Mononuclear cell (primary cell): ENCODE measurements around the gene TENM3. TPM values are rescaled to one million over a fixed set of nuclear protein-coding genes. Genes with fewer than 3 reads are reported as not detected.
"Not testable (repeated sequence)": the region's sequence is repeated elsewhere in the genome, so short reads cannot be mapped to it uniquely, and the experiment has no call there.

Experiments used
- H3K27me3 ChIP-seq: 2 replicates; pipeline ENCODE4 v1.6.0; 2011; ENCODE audit warnings: low read length, control low read depth; ENCODE audit not compliant: insufficient read depth
- H3K4me1 ChIP-seq: 2 replicates; pipeline ENCODE4 v1.5.1; 2011; ENCODE audit warnings: mild to moderate bottlenecking, low read length, control low read depth; ENCODE audit not compliant: insufficient read depth
- H3K4me3 ChIP-seq: 2 replicates; pipeline ENCODE4 v1.5.1; 2011; ENCODE audit warnings: mild to moderate bottlenecking, low read length, moderate library complexity
- H3K9me3 ChIP-seq: 2 replicates; pipeline ENCODE4 v1.5.1; 2011; ENCODE audit warnings: low read depth, mild to moderate bottlenecking, control low read depth, low read length
- total RNA-seq: library from RNA; depleted of rRNA; stranded (reverse); fragments of >200 nt; gene quantifications from one replicate; pipeline ENCODE4 v1.2.3, GENCODE V29; 2012

Gene TENM3
- total RNA-seq, 1 donor, result not detected

DNA sequence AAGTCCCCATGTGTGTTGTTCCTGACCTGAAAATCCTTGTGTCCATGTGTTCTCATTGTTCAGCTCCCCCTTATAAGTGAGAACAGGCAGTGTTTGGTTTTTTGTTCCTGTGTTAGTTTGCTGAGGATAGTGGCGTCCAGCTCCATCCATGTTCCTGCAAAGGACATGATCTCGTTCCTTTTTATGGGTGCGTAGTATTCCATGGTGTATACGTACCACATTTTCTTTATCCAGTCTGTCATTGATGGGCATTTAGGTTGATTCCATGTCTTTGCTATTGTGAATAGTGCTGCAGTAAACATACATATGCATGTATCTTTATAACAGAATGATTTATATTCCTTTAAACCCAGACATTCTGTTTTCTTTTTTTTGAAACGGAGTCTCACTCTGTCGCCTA, 6.2 kb upstream of the TENM3 start:
- not testable (repeated sequence) for H3K27me3 ChIP-seq, H3K9me3 ChIP-seq, H3K4me3 ChIP-seq, H3K4me1 ChIP-seq

DNA sequence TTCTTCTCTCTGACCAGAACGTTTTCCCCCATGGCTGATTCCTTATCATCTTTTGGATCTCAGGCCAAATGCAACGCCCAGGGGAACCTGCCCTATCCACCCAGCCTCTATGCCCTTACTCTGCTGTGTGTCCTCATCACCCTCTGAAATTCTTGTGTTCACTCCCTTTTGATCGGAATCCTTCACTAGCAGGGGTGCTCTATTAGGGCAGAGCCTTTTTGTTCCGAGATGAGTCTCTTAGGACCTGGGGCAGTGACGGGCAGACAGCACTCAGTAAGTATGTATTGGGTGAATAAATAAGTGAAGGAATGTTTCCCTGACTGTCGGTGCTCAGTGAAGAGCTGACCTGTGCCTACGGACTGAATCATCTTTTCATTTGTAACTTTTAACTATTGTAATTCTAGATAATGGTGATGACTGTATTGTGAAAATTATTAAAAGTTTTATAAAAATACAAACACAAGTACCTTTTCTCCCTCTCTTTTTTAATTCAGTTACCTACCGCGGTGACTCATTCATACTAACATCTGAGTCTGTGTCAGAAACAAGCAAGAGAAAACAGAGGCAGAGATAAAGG, 4.8 kb upstream of the TENM3 start:
- Histone ChIP-seq H3K9me3 (no peaks in the 10 kb centered on the region), H3K27me3 (no peaks in the 10 kb centered on the region), H3K4me3 (no peak overlapping the region), H3K4me1 (no peaks in the 10 kb centered on the region)

DNA sequence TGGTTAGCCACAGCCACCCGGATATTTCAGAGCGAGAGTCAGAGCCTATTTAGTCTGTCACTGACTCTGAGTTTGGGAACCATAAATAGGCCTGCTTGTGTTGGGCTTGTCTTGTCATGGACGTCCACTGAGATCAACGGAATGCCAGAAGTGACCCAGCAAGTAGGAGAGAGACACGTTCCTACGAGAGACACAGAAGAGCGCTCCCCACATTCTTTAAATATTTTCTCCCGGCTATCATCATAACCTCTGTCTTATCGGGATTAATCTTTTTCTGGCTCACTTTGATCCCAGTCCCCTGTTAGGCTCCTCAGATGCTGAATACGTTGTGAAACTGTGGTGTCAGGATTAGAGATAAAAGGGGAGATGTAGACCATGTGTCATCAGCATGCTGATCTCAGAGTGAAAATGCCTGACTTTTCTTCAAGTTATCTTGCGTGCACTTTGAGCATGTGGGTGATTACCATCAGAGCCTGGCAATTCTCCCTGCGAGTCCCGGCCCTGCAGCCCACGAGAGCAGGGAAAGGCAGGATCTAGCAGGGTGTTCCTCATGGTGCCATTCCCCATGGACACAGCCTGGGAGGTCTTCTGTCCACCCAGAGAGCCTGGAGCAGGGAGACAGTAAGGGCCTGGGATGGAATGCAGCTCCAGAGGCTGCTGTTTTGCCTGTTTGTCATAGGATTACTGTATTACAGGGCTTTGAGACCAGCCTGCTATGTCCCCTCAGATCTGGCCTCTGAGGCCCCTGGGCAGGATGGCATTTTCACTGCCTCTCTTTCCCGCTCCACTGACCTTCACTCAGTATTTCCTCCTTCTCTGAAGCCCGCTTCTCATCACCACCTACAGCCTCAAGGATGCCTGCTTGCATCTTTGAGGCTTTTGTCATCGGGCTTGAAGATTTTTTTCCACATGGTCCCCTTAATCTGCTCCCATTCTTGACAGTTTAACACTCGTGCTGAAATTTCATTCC, 2.8 kb upstream of the TENM3 start:
- H3K4me3 ChIP-seq, result no peak overlapping the region
- H3K4me1 ChIP-seq, result no peaks in the 10 kb centered on the region
- H3K27me3 ChIP-seq, result no peaks in the 10 kb centered on the region
- no peaks in the 10 kb centered on the region for H3K9me3 ChIP-seq

DNA sequence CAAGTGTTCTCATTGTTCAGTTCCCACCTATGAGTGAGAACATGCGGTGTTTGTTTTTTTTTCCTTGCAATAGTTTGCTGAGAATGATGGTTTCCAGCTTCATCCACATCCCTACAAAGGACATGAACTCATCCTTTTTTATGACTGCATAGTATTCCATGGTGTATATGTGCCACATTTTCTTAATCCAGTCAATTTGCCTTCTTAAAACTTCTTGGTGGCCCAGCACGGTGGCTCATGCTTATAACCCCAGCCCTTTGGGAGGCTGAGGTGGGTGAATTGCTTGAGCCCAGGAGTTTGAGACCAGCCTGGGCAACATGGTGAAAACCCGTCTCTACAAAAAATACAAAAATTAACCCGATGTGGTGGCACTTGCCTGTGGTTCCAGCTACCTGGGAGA, 942 bp upstream of the TENM3 start:
- H3K4me1 ChIP-seq, H3K9me3 ChIP-seq, H3K4me3 ChIP-seq, H3K27me3 ChIP-seq: not testable (repeated sequence)

DNA sequence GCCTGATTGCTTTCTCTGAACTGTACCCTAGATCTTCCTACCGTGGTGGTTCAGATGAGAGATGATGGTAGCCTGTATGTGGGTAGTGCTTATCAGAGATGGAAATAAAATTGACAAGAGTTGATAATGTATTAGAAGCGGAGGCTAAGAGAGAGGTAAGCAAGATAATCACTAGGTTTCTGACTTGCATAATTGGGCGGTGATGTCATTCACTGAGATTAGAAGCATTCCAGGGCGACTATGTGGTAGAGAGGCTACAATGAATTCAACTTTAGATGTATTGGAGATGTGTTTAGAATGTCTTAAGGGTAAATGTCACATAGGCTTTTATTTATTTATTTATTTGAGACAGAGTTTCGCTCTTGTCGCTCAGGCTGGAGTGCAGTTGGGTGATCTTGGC, 415 bp upstream of the TENM3 start:
- H3K27me3 ChIP-seq, result no peaks in the 10 kb centered on the region
- no peaks in the 10 kb centered on the region for H3K9me3 ChIP-seq
- no peak overlapping the region for H3K4me3 ChIP-seq
- no peaks in the 10 kb centered on the region for H3K4me1 ChIP-seq

DNA sequence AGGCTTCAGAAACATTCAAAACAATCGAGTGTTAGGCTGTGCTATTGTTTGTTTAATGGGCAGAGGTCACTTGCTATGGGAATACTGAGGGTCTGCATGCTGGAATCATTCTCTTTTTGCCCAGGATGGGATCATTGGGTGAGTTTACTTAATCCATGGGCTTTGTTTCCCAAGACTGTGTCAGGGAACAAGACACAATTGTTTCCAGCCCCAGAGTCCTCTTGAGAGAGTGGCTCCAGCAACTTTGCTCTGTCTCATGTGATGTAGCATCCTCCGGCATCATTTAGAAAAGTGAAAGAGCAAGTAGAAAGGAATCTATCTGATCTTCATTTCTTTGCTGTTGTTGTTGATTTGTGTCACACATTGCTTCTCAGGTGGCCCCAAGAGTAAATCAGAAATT, 1.8 kb downstream of the TENM3 start:
- Histone ChIP-seq H3K4me1 (no peaks in the 10 kb centered on the region), H3K4me3 (no peak overlapping the region), H3K9me3 (no peaks in the 10 kb centered on the region), H3K27me3 (no peaks in the 10 kb centered on the region)

DNA sequence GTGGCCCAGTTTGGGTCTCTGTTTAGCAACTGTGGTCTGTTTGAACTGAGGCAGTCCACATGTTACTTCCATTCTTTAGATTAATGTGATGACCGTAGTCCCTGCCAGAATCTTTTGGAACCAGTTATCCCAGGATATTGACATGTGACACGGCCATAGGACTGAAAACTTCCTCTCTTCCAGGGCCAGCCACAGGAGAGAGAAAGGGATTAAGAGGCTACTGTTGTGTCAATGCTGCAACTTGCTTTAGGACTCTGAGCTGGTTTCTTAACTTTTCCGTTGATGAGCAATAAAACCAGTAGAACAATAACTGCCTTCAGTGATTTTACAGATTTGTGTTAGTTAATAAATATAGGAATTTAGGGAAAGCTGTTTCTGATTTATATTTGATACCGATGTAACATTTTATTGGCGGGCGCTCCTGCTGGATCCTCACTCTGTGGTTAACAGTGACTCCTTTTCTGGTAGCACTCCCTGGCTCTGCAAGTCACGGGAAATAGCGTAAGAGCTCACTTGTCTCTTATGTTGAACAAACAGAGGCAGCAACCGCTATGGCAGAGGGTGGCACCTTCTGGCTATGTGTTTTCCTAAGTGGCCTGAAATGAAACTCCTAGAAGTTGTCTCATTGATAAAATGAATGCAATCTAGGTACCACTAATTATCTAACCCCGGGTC, 2.5 kb downstream of the TENM3 start:
- Histone ChIP-seq H3K4me1 (no peaks in the 10 kb centered on the region), H3K4me3 (no peak overlapping the region), H3K27me3 (no peaks in the 10 kb centered on the region), H3K9me3 (no peaks in the 10 kb centered on the region)

DNA sequence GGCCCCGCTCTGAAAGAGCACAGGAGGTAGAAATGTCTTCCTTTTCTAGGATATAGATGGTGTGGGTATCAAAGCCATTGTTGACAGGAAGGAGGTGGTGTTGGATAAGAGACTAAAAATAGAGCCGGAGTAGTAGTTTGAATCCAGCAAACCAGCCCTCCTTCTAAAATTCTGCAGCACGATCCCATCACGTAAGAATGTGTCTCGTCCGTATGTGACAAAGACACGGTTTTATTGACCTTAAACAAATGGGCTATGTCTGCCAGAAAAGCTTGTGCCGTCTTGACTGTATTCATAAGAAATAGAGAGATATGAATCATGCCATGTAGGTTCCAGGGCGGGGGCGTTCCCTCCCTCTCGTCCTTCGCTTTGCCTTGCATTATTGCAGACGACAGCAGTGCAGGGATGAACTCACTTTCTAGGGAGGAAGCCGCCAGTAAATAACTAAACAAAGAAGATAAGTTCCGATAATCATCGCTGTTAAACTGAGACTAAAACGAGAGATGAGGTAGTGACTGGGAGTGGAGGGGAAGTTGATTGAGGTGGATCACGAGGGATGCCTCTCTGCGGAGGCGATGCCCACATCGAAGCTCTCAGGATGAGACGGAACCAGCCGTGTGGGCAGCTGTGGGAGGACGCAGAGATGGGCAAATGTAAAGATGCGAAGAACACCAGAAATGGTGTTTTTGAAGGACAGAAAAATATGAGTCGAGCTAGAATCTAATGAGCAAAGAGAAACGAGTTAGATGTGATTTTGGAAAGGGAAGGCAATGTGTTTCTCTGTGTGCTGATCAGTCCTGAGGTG, 3.4 kb downstream of the TENM3 start:
- Histone ChIP-seq H3K4me3 (no peak overlapping the region), H3K4me1 (no peaks in the 10 kb centered on the region), H3K27me3 (no peaks in the 10 kb centered on the region), H3K9me3 (no peaks in the 10 kb centered on the region)

DNA sequence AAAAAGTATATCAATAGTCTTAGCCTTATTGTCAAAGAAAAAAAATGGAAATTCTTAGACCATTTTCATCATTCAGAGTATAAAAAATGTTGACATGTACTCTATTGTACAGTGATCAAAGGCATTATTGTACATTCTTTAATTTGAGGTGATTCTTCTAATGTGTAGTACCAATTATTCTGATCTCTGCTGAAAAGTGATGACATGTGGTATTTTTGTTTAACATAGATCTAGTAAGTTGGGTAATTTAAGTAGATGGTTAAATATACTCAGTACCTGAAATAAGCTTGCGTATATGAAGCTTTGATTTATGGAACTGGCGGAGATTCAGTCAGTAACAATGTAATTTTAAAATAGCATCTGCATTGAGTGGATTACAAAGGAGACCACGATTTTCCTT, 5.1 kb downstream of the TENM3 start:
- H3K4me3 ChIP-seq, result no peak overlapping the region
- no peaks in the 10 kb centered on the region for H3K9me3 ChIP-seq
- H3K4me1 ChIP-seq, result no peaks in the 10 kb centered on the region
- no peaks in the 10 kb centered on the region for H3K27me3 ChIP-seq

DNA sequence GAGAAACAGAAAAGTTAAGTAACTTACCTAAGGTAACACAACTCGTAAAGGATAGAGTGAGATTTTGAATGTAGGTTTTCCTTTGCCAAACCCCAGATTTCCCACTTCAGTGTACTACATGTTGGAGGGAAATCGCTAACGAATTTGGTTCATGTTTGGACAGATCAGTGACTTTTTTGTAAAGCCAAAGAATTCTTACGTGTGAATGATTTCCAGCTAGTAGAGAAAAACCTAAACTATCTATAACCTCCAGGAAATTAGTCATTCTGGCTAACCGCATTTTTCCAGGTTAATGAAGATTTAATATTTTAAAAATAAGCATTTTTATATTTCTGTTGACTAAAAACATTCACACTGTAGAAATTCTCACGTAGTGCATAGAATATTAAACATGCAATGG, 7.2 kb downstream of the TENM3 start:
- H3K4me3 ChIP-seq, result no peak overlapping the region
- H3K27me3 ChIP-seq, result no peaks in the 10 kb centered on the region
- no peaks in the 10 kb centered on the region for H3K4me1 ChIP-seq
- H3K9me3 ChIP-seq, result no peaks in the 10 kb centered on the region

DNA sequence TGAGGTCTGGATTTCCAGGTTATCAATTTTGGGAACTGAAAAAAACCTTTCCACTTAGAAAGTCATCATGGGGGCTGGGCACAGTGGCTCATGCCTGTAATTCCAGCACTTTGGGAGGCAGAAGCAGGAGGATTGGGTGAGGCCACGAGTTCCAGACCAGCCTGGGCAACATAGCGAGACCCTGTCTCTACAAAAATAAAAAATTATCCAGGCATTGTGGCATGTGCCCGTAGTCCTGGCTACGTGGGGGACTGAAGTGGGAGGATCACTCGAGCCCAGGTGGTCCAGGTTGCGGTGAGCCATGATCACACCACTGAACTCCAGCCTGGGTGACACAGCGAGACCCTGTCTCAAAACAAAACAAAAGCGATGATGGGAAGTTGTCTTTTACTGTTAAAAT, 7.9 kb downstream of the TENM3 start:
- H3K27me3 ChIP-seq, result no peaks in the 10 kb centered on the region
- H3K4me3 ChIP-seq, result no peak overlapping the region
- no peaks in the 10 kb centered on the region for H3K9me3 ChIP-seq
- no peaks in the 10 kb centered on the region for H3K4me1 ChIP-seq

DNA sequence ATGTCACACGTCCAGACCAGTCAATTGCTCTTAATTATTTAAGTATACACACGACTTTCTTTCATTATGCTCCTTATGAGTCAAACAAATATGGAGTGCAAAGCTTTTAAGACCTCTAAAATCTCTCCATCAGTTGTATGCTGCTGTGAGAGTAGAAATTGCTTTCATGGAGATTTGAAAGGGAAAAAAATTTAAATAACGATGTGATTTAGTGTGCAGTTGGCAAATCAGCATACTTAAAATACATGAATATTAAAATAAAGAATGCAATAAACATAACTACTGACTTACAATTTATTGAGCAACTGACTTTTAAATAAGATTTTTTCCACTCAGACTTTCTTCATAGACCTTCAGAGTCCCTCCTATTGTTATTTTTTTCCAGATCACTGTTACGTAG, 9.0 kb downstream of the TENM3 start:
- no peaks in the 10 kb centered on the region for H3K4me1 ChIP-seq
- H3K9me3 ChIP-seq, result no peaks in the 10 kb centered on the region
- H3K4me3 ChIP-seq, result no peak overlapping the region
- H3K27me3 ChIP-seq, result no peaks in the 10 kb centered on the region

DNA sequence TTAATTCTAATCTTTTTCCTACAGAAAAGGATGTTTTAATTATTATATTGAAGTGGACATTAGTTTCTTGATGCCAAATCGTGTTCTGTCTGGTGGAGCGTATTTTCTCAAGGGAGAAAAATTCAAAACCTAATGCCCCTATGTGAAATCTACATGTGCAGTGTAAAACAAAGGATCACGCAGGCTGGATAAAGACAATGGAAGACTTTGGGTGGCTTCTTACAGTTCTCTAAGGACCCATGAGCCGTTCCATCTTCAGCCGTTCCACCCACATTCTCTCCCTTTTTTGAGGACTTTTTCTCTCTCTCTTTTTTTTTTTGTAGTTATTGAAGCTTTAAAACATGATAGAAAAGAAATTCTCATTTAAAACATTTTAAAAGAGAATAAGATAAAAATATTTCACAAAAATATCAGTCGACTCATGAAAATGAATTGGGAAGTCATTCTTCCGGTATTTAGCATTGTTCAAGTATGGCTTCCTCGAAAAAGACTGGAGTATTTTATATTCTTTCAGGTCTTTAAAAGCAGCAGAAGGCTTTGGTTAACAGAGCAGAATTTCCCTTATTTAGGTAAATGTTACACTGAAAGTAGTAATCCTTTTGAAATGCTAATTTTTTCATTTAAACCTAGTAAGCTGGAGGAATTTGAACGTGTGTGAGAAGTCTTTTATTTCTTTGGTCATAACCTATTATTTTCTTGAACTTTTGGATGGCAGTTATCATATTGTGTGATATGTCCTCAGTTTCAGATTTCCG, 11.0 kb downstream of the TENM3 start:
- Histone ChIP-seq H3K4me3 (no peak overlapping the region), H3K9me3 (no peaks in the 10 kb centered on the region), H3K27me3 (no peaks in the 10 kb centered on the region), H3K4me1 (no peaks in the 10 kb centered on the region)

DNA sequence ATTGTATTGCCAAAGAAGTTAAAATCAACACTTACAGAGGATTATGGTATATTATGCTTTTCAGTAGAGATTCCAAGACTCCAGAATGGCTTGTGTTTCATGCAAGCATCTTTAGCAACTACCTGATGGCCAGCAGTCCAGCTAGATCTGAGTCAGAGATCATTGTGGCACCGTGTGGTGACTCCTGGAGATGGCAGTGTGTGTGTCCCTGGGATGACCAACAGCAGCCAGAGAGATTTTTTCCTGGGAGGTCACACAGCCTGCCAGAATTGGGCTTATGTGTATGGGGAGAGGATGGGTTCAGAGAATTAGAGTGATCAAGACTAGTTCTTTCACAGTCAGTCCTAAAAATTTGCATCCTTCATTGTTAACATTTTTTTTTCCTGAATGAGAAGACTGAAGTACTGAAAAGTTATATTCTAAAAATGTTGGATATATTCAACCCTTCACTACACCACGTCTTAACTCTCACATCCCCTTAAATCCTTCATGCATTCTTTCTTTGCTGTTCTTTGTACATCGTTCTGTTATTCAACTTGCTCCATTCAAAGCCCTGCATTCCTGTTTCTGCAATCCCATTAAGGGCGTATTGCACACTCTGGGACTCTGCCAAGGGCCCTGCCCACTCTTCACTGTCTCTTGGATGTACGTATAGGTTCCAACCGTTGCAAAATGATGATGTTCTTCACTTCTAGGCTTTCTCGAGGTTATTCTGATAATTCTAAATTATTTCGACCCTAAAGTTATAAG, 12.4 kb downstream of the TENM3 start:
- H3K9me3 ChIP-seq, result no peaks in the 10 kb centered on the region
- no peaks in the 10 kb centered on the region for H3K27me3 ChIP-seq
- no peaks in the 10 kb centered on the region for H3K4me1 ChIP-seq
- no peak overlapping the region for H3K4me3 ChIP-seq
